ENCODE measurements around the gene CRKL.

DNA sequence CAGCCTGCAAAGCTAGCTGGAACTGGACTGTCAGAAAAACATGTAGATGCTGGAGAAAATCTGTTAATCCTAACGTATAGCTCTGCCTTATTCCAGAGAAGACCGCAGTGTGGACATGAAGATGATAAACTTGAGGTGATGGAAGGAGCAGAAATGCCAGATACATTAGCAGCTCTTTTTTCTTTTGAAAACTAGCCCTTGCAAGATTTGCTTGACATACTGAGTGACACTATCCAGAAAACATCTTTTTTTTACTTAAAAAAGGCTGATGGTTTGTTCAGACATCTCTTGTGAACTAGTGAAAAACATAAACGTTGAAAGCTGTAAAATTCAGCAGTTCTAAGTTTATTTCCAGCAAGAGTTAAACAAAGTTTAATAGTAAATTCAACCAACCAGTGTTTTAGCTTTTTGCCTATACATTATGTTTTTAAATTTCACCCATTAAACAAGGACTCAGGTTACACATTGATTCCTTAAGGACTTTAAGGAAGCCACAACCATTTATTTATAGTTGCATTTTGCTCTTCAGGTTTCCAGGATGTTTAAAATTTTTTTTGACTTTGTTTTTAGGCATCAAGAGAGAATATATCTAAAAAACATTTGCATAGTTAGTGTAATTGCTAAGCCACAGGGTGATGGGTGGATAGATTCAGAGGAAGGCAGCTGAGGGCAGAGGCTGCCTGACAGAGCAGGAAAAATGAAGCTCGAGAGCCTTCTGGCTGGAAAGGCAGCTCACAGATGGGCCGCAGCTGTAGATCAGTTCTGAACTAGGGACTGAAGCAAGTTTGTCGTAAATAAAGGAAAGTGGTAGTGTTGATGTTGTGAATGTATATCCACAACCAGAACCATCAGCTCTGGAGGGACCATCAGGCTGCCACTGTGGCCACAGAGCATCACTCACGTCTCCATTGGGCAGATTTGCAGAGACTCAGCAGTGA lies 48.9 kb upstream of the CRKL start:
- TF ChIP-seq EZH2 (IDR thresholded peaks at IDR 0.05; ENCODE audit: insufficient read depth, poor library complexity, severe bottlenecking) (no peak), EZH2phosphoT487 (IDR thresholded peaks at IDR 0.05; ENCODE audit: insufficient read depth, low read depth) (no peak)
